GM12892 (cell line): Measurements from ENCODE around the gene BMP8B.
"Not testable (repeated sequence)": the region's sequence is repeated elsewhere in the genome, so short reads cannot be mapped to it uniquely, and the experiment has no call there.

Experiments used
- DNase-seq: peaks from one replicate; pipeline ENCODE4 v3.0.0; 2011; ENCODE audit not compliant: insufficient read length
- FAIRE-seq: peaks from 2 replicates; lab custom pipeline; 2011; peaks lifted over from hg19 to GRCh38; lab: Jason Lieb, UNC
- POLR2A ChIP-seq: IDR thresholded peaks from 2 replicates; pipeline ENCODE4 v1.6.1; 2011; ENCODE audit warnings: low read depth, low read length, control low read depth
- POLR2AphosphoS5 ChIP-seq: IDR thresholded peaks from 2 replicates; pipeline ENCODE4 v1.6.1; 2011; ENCODE audit warnings: low read depth, low read length, control low read depth
- TAF1 ChIP-seq: IDR thresholded peaks from 2 replicates; pipeline ENCODE4 v1.6.1; 2011; ENCODE audit warnings: low read depth, mild to moderate bottlenecking, control low read depth, low read length, borderline replicate concordance

The BMP8B gene

GRCh38 chr1:39787468-39787867, 1.2 kb downstream of the BMP8B start:
- DNase-seq = no peak
- FAIRE-seq = peak; percentile 33
- TF ChIP-seq POLR2A (no peak), TAF1 (no peak), POLR2AphosphoS5 (no peak)

GRCh38 chr1:39787108-39787375, 1.6 kb downstream of the BMP8B start:
- DNase-seq, FAIRE-seq: not testable (repeated sequence)

GRCh38 chr1:39786303-39787107, 2.2 kb downstream of the BMP8B start:
- FAIRE-seq = peak; percentile 93
- DNase-seq = not testable (repeated sequence)

GRCh38 chr1:39782685-39783084, 6.0 kb downstream of the BMP8B start:
- not testable (repeated sequence) for FAIRE-seq, DNase-seq

- FAIRE-seq (no peak), DNase-seq (no peak)
- no peak for TF ChIP-seq POLR2AphosphoS5
- TF ChIP-seq TAF1 = no peak
- TF ChIP-seq POLR2A = no peak
These were observed 6.6 kb downstream of the BMP8B start for GRCh38 chr1:39782103-39782502.

GRCh38 chr1:39781349-39781715, 7.3 kb downstream of the BMP8B start:
- DNase-seq (no peak), FAIRE-seq (no peak)
- no peak for TF ChIP-seq TAF1

- TF ChIP-seq TAF1 (no peak), POLR2AphosphoS5 (no peak), POLR2A (no peak)
- no peak for DNase-seq
These were observed 8.8 kb downstream of the BMP8B start for GRCh38 chr1:39779821-39780220.

GRCh38 chr1:39779137-39779536, 9.5 kb downstream of the BMP8B start:
- FAIRE-seq = no peak
- TF ChIP-seq POLR2A (no peak), TAF1 (no peak), POLR2AphosphoS5 (no peak)

More at GRCh38 chr1:39779821-39780220, 8.8 kb downstream of the BMP8B start:
- FAIRE-seq = no peak

GRCh38 chr1:39778463-39779099, 10.1 kb downstream of the BMP8B start:
- not testable (repeated sequence) for FAIRE-seq, DNase-seq

More at GRCh38 chr1:39779137-39779536, 9.5 kb downstream of the BMP8B start:
- DNase-seq = no peak

- peak; percentile 73 for FAIRE-seq
- DNase-seq = not testable (repeated sequence)
These were observed 10.8 kb downstream of the BMP8B start for GRCh38 chr1:39777896-39778295.

- DNase-seq (no peak), FAIRE-seq (no peak)
- TF ChIP-seq POLR2A (no peak), POLR2AphosphoS5 (no peak), TAF1 (no peak)
These were observed 11.4 kb downstream of the BMP8B start for GRCh38 chr1:39777306-39777705.

- TF ChIP-seq POLR2A (no peak), POLR2AphosphoS5 (no peak), TAF1 (no peak)
- FAIRE-seq = no peak
- DNase-seq = no peak
These were observed 11.8 kb downstream of the BMP8B start for GRCh38 chr1:39776886-39777285.

- TF ChIP-seq TAF1 (no peak), POLR2A (0 out of 2 replicates have a peak, but pooled peaks have one; percentile 24), POLR2AphosphoS5 (no peak)
- DNase-seq (peak; percentile 52), FAIRE-seq (peak; percentile 78)
These were observed 12.3 kb downstream of the BMP8B start for GRCh38 chr1:39776400-39776713.

- DNase-seq = not testable (repeated sequence)
- FAIRE-seq = peak; percentile 9
These were observed 12.8 kb downstream of the BMP8B start for GRCh38 chr1:39775676-39776399.

GRCh38 chr1:39775141-39775540, 13.5 kb downstream of the BMP8B start:
- FAIRE-seq, DNase-seq: not testable (repeated sequence)

GRCh38 chr1:39773369-39773979, 15.2 kb downstream of the BMP8B start:
- FAIRE-seq = peak; percentile 88
- DNase-seq = not testable (repeated sequence)

- peak; percentile 73 for FAIRE-seq
These were observed 17.6 kb downstream of the BMP8B start, which contains the start of gene OXCT2 for GRCh38 chr1:39771022-39771532. OXCT2 (minus strand) TSS chr1:39771348; CDS start chr1:39771255, 93 bp downstream.

More at GRCh38 chr1:39771022-39771532, 17.6 kb downstream of the BMP8B start, which contains the start of gene OXCT2:
- DNase-seq = not testable (repeated sequence)
